HG03521 (cell line): ENCODE data around the gene RAB20.

ENCODE experiments used
- ATAC-seq: cut with Tn5 transposase; IDR thresholded peaks from one replicate; pipeline ENCODE4 v1.9.1; 2021; ENCODE audit warnings: mild to moderate bottlenecking, moderate library complexity; ENCODE audit not compliant: unreplicated experiment

Gene RAB20

DNA sequence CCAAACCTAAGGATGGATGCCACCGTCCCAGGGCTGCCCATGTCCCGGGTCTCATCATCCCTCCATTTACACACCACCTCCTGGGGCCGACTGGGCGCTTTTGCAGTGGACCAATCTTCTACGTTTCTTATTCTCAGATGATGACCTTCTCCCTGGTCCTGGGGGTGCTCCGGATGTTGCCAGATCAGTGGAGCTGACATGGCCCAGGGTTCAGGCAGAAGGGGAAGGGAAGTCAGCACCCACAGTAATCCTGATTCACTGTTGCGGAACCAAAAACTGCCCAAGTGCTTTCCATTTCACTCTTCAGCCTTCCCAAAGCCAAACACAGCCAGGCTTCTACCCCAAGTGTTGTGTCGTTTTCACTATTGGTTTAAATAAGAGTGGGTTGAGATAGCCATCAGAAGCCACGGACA lies 29.8 kb downstream of the RAB20 start:
- ATAC-seq = no peak

DNA sequence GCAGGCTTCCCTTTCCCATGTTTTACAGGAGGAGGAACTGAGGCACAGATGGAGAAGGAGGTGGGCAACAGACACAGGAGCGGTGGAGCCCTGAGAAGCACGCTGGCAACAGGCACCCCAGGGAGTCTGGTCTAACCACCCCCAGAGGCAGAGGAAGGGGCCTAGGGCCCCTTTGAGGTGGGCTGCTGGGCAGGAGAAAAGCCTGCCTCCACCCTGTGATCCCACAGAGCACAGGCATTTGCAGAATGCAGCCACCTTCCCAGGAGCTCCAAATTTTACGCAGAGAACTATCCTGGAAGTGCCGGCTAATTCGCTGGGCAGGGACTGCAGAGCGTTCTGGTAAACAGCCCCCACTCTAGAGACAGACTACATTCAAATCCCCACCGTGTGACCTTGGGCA lies 30.4 kb downstream of the RAB20 start:
- no peak for ATAC-seq

DNA sequence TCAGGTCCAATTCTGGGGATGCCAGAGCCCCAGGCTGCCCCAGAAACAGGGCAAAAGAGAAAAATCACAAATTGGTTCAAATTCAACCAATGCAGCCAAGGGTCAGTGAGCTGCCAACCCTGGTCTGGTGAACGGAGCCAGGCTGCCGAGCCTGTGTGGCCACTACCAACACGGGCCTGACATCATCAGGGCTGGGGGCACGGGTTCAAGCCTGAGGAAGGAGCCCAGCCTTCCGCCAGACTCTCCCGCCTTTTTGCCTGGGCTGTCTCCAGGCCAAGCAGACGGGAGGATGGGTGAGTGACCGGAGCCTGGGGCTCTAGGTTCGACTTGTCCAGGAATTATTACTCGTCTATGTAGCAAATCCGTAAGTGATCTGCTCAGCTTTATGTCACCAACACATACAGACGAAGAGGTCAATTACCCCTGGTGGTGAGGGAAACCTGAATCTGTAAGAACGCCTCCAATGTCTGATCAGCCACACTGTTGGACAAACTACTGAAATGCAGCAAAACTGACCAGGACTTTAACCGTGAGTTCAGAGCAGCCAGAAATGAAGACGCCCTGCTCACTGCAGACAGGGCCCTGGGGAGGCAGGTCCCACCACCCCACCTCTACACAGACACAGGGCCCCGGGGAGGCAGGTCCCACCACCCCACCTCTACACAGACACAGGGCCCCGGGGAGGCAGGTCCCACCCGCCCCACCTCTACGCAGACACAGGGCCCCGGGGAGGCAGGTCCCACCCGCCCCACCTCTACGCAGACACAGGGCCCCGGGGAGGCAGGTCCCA lies 31.8 kb downstream of the RAB20 start:
- no peak for ATAC-seq

DNA sequence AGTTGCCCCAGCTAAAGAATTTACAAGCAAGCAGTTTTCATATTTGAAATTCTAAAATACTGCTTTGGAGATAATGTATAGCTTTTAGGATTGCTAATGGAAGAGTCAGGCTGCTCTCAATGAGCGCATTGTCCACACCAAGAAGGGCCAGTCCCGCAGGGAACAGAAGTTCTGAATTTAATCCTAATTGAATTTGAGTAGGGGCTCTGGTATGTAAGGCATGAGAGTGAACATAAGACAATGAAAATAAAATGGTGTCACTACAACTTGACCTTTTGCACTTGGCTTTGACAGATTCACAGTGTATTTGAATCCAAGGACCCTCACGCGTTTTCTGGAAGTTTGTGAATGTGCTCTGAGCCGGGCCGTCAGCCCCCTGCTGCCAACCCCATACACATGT lies 32.6 kb downstream of the RAB20 start:
- ATAC-seq = no peak

DNA sequence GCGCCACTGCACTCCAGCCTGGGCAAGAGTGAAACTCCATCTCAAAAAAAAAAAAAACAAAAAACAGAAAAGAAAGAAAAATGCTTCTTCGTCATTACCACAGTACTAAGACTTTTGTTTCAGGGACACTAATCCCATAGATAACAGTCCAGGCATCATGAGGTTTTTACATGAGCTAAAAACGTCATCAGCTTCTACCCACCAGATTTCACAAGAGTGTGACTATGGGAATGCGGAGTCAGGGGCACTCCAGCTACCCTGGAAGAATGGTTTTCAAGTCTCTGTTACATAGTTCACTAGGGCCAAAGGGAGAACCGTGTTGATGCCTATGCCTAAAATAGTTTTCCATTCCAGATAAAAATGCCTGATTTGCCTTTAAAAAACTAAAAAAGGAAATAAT lies 33.2 kb downstream of the RAB20 start:
- ATAC-seq = no peak

DNA sequence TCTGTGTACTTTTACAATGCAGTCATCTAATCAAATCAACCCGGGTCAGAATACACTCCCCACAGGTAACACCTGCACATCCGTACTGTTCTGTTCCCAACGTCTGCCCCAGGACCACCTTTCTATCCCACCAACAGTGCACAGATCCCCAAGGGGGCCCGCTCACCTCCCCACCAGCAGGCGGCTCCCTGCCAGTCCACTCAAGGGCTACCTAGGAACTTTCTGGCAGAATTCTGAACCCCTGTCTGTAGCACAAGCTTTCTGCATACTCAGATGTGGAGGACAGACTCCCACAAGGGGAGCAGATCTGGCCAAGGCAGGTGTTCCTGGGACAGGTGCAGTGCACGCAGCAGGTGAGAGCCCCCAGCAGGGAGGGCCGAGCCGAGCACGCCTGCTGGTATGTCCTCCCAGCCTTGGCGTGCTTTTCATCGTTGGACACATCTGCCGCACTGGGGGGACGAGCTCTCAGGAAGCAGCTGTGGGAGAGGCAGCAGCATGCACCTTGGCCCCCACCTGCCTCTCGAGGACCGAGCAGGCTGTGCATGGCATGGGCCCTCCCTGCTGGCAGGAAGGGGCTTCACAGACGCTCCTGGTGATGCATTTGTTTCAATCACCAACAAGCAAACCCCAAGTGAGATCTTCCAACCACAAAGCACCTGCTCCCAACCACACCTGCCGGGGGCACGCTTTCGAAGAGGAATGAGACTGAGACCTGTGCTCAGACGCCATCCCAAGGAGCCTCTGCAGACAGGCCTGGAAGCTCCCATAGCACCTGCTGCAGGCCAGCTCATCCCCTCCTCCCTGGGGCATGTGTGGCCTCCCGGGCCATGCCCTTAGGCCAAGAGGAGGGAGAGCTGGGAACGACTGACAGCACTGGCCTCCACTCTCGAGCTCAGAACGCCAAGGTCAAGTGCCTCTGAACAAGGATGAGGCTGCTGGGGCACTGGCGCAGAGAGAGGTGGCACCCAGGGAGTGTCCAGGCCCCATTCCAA lies 35.9 kb downstream of the RAB20 start:
- ATAC-seq = peak; percentile 57

DNA sequence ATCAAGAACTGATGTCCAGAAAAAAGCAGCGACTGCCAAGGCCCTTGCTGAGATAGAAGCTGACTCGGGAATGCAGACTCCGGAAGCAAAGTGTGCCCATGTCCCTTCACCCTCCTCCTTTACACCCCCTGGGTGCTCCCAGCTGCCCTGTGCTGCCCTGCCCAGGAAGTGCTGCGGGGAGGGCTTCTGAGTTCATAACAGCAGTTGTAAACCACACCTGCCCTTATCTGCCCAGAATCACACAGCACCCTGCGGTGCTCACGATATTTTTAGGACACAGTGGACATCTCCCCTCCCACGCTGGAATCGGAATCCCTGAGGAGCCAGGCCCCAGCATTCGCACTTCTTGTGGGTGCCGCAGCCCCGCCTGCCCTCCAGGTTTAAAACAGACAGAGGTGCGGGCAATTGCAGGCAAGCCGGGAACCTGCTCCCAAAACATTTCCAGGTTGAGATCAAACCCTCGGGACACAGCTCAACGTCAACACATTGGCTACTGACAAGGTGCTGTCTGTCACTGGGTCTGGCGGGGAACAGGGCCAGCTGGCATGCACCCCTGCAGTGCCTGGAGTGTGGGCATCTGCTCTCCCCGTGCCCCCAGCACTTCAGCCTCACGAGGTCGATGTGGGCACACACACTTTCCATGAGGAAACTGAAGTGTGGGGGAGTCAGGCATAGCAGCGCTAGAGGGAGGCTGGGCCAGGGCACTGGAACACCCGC lies 36.8 kb downstream of the RAB20 start:
- ATAC-seq = no peak

DNA sequence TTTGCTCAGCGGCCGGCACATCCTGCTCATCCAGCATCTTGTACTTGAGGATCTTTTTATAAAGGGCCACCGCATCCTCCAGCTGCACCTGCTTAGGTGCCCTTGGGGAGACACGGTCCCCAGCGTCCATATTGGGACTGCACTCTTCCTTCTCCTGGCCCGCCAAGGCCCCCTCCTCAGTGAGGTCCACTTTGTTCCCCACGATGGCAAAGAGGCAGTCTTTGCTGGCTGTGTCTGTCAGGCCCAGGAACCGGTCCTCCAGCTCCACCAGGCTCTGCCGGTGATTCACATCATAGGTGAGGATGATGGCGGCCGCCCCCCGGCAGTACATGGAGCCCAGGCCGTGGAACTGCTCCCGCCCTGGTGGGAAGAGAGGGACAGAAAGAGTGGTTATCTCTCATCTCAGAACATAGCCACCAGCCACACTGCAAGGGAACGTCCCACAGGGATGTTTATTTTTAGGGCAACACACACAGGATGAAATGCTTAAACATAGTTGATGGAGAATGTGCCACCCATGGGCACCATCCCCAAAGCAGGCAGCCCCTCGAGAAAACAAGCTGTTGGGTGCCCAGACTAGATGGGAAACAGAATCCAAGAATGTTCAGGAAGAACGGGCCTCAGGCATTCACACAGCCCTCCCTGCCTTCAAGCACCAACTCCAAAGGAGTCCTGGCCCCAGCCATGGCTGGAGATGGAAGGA lies 37.5 kb downstream of the RAB20 start:
- no peak for ATAC-seq

DNA sequence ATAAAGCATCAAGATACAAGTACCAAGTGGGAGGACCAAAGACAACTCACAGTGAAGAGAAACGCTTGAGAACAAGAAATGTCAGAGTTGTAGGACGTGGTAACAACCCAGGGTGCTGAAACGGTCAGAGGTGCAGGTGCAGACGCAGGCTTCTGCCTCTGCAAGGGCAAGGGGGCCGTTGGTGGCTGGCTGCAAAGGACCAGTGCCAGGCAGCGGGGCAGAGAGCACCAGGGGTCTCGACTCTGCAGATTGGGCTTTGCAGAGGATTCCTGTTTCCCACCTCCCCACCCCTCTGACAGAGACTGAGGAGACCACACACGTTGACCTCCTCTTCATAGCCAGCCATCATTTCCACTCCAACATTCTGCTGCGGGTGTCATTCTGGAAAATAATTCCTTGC lies 38.3 kb downstream of the RAB20 start:
- no peak for ATAC-seq

DNA sequence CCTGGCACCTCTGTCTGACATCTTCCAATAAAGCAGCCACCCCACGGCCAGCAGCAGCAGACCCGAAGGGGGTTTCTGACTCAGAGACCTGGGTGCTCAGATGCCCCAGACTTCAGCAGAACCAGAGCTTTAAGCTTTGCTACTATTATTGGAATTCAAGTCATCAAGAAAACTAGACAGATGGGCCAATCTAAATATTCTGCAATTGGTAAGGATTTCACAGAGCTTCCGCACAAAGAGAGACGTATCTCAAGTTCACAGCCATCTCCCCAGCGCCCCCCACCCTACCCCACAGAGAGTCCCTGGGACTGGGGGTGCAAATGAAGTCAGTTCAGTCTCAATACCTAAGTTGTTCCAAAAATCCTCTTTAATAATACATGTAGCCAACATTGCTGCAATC lies 38.8 kb downstream of the RAB20 start:
- no peak for ATAC-seq

DNA sequence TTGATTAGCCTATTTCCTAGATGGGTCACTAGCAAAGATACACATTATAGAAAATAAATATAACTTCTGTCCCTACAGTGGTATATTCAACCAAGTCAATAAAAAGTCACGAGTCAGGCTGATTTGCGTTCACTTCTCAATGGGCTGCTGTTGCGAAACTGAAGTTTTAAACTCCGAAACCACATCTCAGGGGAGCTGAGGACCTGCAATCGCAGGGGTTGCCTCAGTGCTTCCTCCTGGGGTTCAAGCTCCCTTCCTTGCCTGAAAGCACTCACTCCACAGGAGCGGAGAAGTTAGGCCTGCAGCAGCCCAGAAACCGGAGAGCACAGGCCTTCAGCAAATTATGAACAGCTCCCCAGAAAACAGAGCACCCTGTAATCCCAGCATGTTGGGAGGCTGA lies 39.6 kb downstream of the RAB20 start:
- no peak for ATAC-seq

DNA sequence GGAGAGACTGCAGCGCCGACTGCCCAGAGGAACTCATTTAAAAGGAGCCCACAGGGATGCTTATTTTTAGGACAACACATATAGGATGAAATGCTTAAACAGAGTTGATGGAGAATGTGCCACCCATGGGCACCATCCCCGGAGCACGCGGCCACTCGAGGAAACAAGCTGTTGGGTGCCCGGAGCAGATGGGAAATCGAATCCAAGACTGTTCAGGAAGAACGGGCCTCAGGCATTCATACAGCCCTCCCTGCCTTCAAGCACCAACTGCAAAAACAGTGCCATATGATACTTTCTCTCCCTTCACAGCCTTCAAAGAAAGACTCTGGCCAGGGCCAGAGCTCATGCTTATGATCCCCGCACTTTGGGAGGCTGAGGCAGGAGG lies 40.2 kb downstream of the RAB20 start:
- no peak for ATAC-seq

DNA sequence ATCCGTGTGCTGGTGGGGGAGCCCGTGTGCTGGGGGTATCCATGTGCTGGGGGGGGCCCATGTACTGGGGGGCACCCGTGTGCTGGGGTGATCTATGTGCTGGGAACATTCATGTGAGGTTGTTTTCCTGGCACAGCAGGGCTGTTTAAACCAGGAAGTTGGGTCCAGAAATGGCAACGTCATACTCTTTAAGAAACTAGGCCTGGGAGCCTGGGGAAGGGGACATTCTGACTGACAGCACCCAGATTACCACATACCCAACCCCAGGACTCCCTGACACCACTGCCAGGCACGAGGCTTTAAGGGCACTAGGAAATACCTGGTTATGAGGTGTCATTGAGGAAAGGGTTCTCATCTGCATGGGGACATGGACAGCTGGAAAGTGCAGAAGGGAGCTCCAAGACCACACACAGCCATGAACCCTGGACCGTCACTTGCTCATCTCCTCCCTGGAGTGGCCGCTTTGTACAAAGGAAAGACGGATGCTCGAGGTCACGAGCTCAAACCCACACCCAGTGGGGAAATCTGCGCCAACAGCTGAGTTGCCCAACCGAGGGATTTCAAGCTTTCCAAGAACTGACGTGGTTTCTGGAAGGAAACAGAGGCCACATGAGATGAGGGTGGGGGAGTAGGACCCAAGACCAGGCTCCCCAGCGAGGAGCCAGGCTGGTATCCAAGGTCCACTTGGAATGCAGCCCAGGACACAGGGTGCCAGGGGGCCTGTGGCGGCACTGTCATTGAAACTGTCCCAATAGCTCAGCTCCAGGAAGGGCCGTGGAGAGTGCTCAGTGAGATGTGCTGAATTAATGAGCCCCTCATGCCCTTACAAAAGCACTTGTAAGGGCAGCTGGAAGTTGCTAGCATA lies 40.9 kb downstream of the RAB20 start:
- no peak for ATAC-seq

DNA sequence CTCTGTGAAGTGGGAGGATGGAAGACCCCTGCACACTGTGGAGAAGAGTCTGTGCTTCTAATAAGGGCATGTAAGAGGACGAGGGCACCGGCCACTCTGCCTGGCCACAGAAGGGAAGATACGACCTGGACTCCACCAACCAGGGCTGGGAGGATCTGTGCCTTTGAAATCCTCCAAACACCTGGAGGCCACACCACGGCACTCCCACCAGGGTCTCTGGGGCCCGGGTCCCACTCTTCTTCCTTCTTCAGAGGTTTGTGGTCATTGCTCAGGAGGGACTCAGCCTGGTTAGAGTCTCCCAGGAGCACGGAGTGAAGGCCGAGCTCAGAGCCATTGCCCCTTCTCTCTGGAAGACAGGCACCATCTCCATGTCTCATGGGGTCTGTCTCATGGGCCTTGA lies 42.0 kb downstream of the RAB20 start:
- no peak for ATAC-seq

DNA sequence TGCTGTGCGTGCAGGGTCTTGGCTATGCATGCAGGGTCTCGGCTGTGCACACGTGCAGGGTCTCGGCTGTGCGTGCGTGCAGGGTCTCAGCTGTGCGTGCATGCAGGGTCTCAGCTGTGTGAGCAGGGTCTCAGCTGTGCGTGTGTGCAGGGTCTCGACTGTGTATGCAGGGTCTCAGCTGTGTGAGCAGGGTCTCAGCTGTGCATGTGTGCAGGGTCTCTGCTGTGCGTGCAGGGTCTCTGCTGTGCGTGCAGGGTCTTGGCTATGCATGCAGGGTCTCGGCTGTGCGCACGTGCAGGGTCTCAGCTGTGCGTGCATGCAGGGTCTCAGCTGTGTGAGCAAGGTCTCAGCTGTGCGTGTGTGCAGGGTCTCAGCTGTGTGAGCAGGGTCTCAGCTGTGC lies 42.5 kb downstream of the RAB20 start:
- ATAC-seq = no peak

DNA sequence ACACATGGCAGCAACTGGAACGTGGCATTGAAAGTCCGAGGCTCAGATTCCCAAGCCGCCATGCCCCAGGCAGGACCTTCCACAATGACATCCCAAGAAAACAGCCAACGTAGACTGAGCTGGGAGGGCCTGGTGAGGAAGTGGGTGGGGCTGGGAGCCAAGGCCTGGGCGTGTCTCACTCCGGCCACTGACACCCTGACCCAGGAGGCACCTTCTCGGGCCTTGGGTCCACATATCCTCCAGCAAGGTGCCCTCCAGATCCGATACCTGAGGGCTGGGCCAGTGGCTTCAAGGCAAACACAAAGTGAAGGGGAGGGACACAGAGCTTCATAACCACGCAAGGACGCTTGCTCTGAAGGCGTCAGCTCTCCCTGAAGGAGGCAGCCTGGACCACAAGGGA lies 43.0 kb downstream of the RAB20 start:
- no peak for ATAC-seq

DNA sequence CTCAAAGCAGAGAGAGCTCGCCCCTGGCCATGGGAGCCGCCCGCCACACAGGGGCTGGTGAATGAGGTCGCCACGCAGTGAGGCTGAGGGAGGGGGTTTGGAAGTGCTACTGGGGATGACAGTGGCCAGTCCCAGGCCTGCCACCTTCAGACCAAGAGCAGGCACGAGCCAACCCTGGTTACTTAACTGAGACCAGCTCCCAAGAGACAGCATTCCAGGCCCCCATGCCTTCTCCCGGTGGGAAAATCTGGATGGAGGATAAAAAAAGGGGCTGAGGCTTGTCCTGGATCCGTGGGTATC lies 43.3 kb downstream of the RAB20 start:
- no peak for ATAC-seq

DNA sequence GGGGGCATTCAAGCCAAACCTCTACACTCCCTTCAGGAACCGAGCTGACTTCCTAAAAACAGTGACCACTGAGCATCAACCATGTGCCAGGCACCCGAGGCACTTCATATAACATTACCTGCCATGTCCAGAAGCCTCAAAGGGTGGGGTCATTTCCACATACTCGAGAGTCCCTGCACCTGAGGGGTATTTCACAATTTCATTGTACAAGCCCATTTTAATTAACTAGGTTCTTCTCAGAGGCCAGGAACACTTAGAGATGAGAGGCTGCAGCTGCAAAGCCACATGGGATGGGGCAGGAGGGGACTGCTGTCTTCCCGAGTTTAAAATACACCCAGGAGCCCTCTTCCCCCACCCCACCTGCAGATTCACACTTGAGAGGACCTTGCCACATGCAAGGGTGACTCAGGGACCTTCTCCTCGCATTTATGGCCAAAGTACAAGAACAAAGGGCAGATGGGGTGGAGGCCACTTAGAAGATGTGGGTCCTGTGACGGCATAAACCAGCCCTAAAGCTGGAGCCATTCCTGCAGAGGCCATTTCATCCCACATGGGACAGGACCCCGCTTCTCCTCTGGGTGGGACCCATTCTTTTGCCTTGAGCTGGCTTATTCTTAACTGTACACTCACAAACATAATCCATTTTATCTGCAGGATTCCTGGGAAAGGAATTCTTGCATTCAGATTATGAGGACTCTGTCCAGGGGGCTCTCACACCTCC lies 43.9 kb downstream of the RAB20 start:
- no peak for ATAC-seq

DNA sequence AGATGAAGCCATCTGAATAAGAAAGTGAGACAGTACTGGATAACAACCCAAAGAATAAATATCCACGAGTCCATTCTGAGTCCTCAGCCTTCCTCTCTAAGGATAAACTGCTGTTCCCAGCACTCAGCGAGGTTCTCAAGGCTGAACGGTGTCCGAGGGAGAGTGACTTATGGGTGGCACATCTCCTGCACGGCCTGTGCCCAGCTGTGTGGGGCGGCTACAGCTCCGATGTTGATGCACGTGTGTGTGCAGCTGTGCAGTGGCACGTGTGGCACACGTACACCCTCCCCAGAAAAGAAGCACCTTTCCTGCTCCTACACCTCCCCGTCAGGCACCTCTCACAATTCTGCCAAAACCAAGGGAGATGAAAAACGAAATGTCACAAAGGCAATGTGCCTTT lies 45.0 kb downstream of the RAB20 start:
- ATAC-seq = no peak
